Measurements from ENCODE around the gene PEAK1. TPM values are rescaled to one million over a fixed set of nuclear protein-coding genes. Genes with fewer than 3 reads are reported as not detected.

Gene PEAK1
- total RNA-seq, 1 experiment from 2014 or later, result 21.2 TPM

DNA sequence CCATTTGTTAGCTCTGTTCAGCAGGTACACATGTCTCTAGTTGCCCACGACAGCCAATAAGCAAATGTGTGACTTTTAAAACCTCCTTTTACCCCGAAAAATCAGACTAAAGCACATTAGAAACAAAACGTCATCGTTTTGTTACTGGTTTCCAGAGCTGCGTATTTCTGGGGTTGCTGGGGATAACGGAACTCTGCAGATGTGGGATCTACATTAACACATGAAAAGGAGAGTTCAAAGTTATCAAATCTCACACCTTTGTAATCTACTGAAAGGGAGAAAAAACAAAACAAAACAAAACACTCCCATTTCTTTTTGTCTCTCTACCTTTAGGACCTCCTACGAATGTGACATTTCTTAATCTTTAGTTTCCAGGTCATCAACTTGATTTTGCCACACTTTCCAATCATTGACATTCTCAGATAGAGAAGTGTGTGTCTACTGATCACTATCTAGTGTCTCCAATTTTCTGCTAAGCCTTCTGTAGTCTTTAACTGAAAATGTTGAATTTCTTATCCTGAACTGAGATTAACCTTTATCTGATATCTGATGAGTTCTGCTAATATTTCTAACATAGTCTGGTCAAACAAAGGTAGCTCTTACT lies 256.0 kb downstream of the PEAK1 start:
- WGBS (ENCODE audit: extremely low coverage, insufficient read length, low lambda C conversion rate), result no CpG with 5 or more reads among the region's 7 CpGs

More for the DNA sequence above, 256.0 kb downstream of the PEAK1 start:
- Mint-ChIP-seq H3K9me3 (no peaks in the 10 kb centered on the region), H3K27ac (no peak overlapping the region; a peak in 2 of 7 replicates), H3K27me3 (ENCODE audit: low read depth) (no peaks in the 10 kb centered on the region), H3K4me1 (peaks cover 24 to 48% of the 10 kb centered on the region in 2 experiments), H3K36me3 (ENCODE audit: insufficient read depth in 1 of 3, low read depth in 3 of 3) (no peaks in the 10 kb centered on the region; a peak in 1 of 7 replicates), H3K4me3 (no peak overlapping the region)
- Histone ChIP-seq H3K4me2 (ENCODE audit: insufficient read depth, insufficient read length, low read length) (no peak overlapping the region), H3K79me2 (ENCODE audit: insufficient read depth, low read length) (no peaks in the 10 kb centered on the region), H3K4ac (ENCODE audit: low read depth, low read length) (no peak overlapping the region), H3K27ac (ENCODE audit: insufficient read length, low read depth, low read length) (no peak overlapping the region), H2BK5ac (ENCODE audit: insufficient read length, low read length) (no peak overlapping the region), H3K14ac (ENCODE audit: insufficient read depth, low read length) (no peak overlapping the region), H4K20me1 (ENCODE audit: control insufficient read depth, insufficient read depth, insufficient read length) (no peaks in the 10 kb centered on the region), H3K18ac (ENCODE audit: insufficient read length, low read depth, low read length) (no peak overlapping the region), H2AK5ac (ENCODE audit: insufficient read length, low read length) (no peak overlapping the region), H4K8ac (replicated peaks; ENCODE audit: insufficient read length, low read depth, low read length) (no peak overlapping the region), H3K4me1 (ENCODE audit: insufficient read depth, low read length) (no peaks in the 10 kb centered on the region; the same call in 1 of the 2 replicates), H4K5ac (ENCODE audit: insufficient read length, low read depth, low read length) (no peak overlapping the region), H3K9me3 (ENCODE audit: control insufficient read depth, low read depth, low read length) (no peaks in the 10 kb centered on the region), H2BK120ac (ENCODE audit: low read depth, low read length, poor library complexity, severe bottlenecking) (no peak overlapping the region), H3K9ac (ENCODE audit: extremely low read depth, insufficient read length, low read length) (no peak overlapping the region), H2AFZ (ENCODE audit: low read length) (no peak overlapping the region), H3K79me1 (ENCODE audit: insufficient read depth, low read depth, low read length, poor library complexity, severe bottlenecking) (no peaks in the 10 kb centered on the region), H2BK15ac (ENCODE audit: low read depth, low read length) (no peak overlapping the region), H2BK20ac (ENCODE audit: low read depth, low read length, poor library complexity, severe bottlenecking) (no peak overlapping the region), H3K23me2 (ENCODE audit: insufficient read length, low read depth, low read length, poor library complexity, severe bottlenecking) (no peaks in the 10 kb centered on the region), H3K56ac (ENCODE audit: insufficient read length, low read depth, low read length) (no peak overlapping the region), H3K23ac (ENCODE audit: insufficient read length, low read depth, low read length) (no peak overlapping the region), H4K91ac (ENCODE audit: insufficient read length, low read depth, low read length) (no peak overlapping the region), H3T11ph (ENCODE audit: low read length) (no peak overlapping the region), H2BK12ac (ENCODE audit: insufficient read length, low read depth, low read length) (no peak overlapping the region), H3K27me3 (ENCODE audit: insufficient read depth, low read length) (no peaks in the 10 kb centered on the region)
- TF ChIP-seq, protein P1, sequence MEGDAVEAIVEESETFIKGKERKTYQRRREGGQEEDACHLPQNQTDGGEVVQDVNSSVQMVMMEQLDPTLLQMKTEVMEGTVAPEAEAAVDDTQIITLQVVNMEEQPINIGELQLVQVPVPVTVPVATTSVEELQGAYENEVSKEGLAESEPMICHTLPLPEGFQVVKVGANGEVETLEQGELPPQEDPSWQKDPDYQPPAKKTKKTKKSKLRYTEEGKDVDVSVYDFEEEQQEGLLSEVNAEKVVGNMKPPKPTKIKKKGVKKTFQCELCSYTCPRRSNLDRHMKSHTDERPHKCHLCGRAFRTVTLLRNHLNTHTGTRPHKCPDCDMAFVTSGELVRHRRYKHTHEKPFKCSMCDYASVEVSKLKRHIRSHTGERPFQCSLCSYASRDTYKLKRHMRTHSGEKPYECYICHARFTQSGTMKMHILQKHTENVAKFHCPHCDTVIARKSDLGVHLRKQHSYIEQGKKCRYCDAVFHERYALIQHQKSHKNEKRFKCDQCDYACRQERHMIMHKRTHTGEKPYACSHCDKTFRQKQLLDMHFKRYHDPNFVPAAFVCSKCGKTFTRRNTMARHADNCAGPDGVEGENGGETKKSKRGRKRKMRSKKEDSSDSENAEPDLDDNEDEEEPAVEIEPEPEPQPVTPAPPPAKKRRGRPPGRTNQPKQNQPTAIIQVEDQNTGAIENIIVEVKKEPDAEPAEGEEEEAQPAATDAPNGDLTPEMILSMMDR (conservative IDR thresholded peaks at IDR 0.05), result no peak
- no peak for DNase-seq

Data from H9 (cell line).